Subcutaneous adipose tissue (tissue), 4 donors: Measurements from ENCODE around the gene IP6K2. TPM values are rescaled to one million over a fixed set of nuclear protein-coding genes. Genes with fewer than 3 reads are reported as not detected.

Source experiments
- total RNA-seq, 4 donors: library from RNA; depleted of rRNA; stranded (reverse); fragments of >200 nt; gene quantifications; one replicate each; pipeline ENCODE4 v1.1.0, GENCODE V29; 2016
- TF ChIP-seq, protein P1 (sequence below): fragments of 450-650 bp; IDR thresholded peaks from one replicate; pipeline ENCODE4 v1.5.1; 2016; ENCODE audit warnings: low read depth, mild to moderate bottlenecking, control low read depth, antibody characterized with exemption, moderate library complexity

Gene IP6K2
- total RNA-seq, 4 donors from 2014 or later, result 70.3 to 106 (median 90.1) TPM

DNA sequence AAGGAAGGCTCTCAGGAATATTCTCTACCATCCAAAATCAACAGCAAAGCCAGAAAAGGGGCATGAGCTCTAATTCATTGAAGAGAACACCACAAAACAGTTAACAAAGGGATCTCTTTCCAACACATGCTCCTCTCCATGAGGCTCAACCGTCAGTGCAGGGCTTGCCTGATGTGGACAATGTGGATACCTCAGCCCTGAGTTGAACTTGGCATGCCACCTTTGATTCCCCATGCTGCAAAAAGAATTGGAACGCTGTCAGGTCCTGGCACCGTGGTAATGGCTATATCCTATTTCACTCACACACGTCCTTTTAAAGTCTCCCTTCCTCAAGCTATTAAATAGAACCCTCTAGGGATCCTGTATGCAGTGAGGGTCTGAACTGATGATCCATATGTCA is 30.7 kb upstream of the IP6K2 start:
- TF ChIP-seq, protein P1, sequence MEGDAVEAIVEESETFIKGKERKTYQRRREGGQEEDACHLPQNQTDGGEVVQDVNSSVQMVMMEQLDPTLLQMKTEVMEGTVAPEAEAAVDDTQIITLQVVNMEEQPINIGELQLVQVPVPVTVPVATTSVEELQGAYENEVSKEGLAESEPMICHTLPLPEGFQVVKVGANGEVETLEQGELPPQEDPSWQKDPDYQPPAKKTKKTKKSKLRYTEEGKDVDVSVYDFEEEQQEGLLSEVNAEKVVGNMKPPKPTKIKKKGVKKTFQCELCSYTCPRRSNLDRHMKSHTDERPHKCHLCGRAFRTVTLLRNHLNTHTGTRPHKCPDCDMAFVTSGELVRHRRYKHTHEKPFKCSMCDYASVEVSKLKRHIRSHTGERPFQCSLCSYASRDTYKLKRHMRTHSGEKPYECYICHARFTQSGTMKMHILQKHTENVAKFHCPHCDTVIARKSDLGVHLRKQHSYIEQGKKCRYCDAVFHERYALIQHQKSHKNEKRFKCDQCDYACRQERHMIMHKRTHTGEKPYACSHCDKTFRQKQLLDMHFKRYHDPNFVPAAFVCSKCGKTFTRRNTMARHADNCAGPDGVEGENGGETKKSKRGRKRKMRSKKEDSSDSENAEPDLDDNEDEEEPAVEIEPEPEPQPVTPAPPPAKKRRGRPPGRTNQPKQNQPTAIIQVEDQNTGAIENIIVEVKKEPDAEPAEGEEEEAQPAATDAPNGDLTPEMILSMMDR, result no peak

DNA sequence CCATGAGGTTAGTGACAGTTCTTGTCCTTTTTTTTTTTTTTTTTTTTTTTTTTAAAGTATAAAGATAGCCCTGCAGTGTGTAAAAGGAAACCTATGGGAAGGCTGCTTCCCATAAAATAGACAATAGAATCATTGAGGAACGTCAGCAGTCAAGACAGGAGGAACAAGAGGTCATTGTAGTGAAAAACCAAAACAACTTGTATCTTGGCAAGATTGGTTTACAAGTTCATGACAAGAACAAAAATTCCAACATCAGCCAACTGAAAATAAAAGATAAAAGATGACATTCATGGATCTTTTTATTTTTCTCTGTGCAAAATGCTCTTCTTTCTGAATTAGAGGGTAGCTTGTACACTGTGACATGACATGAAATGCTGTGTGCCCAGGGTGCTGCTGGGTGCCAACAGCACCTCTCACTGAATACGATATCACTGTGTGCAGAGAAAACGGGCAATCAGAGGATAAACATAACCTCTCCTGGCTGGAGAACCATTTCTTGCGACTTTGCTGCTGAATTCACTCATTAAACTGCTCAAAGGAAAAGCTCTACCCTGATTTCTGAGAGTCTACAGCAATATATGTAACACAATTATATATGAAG is 30.1 kb upstream of the IP6K2 start:
- TF ChIP-seq, protein P1, result no peak

DNA sequence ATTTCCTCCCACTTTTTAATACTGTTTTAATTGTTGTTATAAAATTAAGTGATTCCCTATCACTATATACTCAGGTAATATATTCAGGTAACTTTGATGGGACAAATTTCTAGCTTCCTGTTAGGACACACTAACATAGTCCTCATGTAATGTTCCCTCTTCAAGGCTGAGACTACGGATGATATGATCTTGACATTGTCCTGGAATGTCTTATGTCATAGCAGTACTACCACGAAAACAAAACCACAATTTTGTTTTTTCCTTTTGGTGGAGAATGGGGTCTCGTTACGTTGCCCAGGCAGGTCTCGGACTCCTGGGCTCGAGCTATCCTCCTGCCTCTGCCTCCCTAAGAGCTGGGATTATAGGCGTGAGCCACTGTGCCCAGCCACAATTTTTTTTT is 26.8 kb upstream of the IP6K2 start:
- TF ChIP-seq, protein P1, result no peak

DNA sequence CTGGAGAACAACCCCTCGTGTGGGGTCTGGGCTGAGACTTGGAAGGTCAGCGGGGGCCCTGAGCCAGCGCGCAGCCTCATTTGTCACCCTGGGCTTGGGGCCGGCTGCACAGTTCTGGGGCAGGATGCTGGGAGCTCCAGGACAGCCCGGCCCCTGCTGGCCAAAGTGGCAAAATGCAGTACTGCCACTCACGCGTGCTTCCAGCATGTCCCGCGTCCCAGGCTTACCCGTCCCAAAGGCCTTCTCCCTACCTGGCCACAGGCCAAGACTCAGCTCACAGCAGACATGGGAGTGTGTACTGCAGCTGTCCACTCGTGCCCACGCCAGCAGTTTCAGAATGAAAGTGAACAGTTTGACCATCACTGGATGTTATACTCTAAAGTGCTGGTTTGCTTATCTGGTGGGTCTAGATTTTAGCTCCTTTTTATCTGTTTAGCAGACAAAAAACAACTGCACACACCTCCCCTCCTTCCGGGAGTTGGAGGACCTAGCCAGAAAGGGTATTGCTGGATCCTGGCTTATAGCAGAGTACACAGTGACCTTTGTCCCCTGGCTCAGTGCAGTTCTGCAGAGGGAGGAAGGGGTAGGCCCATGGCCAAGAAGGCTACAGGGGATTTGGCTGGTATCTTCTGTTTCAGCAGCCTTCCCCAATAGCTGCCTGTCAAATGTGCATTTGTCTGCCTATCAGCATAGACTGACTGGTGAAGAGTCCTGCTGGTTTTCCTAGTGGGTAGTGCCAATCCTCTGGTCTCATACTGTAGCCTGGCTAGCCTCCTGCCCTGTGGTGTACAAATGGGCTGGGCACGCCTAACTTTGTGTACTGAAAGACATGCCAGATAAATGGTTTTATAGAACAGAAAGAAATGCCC is 23.2 kb upstream of the IP6K2 start:
- TF ChIP-seq, protein P1, result no peak

DNA sequence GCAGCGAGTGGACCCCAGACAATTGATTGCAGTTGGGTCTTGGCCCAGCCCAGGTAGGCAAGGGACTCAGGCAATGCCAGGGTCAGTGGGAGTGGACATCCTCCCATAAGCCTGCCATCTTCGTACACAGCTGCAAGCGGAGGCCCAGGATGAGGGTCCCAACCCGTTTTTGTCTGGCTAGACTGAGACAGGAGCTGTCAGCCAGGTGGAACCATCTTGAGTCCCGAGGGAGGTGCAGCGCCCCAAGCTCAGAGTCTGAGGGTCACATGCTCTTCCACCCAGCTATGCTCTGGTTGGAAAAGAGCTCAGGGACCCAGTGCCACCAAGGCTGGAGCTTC is 22.6 kb upstream of the IP6K2 start:
- TF ChIP-seq, protein P1, result no peak

DNA sequence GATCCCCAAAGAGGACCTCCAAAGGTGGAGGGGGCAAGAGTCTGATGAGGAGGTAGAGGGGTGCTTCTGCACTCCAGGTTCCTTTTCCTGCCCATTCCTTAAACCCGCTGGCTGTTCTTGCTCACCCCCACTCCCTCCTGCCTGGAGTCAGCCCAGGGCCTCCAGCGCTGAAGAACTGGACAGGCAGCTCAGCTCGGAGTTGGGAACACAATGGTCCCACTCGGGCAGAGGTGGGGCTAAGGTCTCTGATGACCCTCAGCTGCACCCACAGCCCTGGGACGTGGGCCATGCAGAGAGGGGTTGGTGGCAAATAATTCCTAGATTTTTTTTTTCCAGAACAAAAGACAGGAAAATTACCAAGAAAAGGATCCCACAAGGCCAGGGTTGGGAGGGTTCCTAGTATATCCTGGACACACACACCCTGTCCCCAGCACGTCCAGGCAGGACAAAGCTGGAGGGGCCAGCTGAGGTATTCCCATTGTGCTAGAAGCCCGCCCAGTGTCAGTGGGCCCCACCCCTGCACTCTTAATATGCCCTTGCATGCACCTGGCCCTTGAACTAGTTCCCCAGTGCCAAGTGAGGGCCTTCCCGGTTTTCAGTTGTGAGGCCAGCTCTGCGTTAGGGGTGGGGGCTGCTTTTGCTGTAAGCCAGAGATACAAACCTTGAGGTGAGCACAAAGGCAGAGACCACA is 22.1 kb upstream of the IP6K2 start:
- TF ChIP-seq, protein P1, result no peak

DNA sequence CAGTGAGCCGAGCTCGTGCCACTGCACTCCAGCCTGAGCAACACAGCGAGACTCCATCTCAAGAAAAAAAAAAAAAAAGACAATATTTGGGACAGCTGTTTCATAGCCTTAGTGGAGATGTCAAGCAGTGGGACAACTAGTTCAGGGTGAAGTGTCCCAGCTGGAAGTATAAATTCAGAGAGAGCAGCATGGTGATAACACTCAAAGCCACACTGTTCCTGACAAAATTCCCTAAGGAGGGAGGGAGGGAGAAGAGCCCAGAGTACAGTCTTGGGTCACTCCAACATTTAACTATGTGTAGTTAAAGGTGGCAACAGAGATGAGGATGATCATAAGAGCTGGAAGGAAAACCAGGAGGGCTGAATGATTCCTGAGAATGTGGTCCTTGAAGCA is 21.1 kb upstream of the IP6K2 start:
- TF ChIP-seq, protein P1, result no peak
